Measurements from ENCODE around the gene OGDH. TPM values are rescaled to one million over a fixed set of nuclear protein-coding genes. Genes with fewer than 3 reads are reported as not detected.

OGDH gene
- total RNA-seq, 1 experiment from 2014 or later = 69.1 TPM

DNA sequence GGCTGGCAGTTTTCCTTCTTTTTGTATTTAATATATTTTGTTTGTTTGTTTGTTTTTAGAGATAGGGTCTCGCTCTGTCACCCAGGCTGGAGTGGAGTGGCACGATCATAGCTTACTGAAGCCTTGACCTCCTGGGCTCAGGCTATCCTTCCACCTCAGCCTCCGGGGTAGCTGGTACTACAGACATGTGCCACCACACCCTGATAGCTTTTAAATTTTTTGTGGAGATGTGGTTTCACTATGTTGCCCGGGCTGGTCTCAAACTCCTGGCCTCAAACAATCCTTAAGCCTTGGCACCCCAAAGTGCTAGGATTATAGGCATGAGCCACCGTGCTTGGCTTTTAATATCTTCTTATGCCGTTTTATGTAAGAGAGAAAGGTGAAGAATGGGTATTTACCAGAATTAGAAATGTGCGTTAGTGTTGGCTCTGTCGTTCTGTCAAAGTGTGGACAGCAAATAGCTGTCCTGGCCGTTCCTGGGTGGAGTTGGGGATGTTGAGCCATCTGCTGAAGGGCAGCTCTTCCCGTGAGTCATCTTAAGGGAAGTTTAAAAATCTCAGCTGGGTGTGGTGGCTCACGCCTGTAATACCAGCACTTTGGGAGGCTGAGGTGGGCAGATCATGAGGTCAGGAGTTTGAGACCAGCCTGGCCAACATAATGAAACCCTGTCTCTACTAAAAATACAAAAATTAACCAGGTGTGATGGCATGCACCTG lies 14.8 kb downstream of the OGDH start:
- Histone ChIP-seq H3K9me2 (ENCODE audit: insufficient read depth) (no peaks in the 10 kb centered on the region), H3K27me3 (ENCODE audit: insufficient read depth, low read length) (no peaks in the 10 kb centered on the region), H3K79me2 (ENCODE audit: insufficient read depth, low read length) (peaks cover 87% of the 10 kb centered on the region), H3K4me2 (ENCODE audit: low read length) (peak overlapping the region; percentile 70), H3K9me3 (ENCODE audit: control insufficient read depth in 1 of 2, insufficient read depth in 1 of 2, low read depth in 1 of 2, low read length in 2 of 2) (no peaks in the 10 kb centered on the region), H3K4me1 (ENCODE audit: control insufficient read depth in 1 of 2, insufficient read depth in 2 of 2, low read length in 2 of 2) (peaks cover 24 to 61% of the 10 kb centered on the region in 2 experiments), H4K20me1 (ENCODE audit: insufficient read depth) (no peaks in the 10 kb centered on the region), H2AFZ (ENCODE audit: low read depth, low read length, poor library complexity, severe bottlenecking) (no peak overlapping the region), H3K27ac (ENCODE audit: low read depth, low read length) (no peak overlapping the region), H3K9ac (ENCODE audit: low read length) (peak overlapping the region; percentile 42), H3K36me3 (ENCODE audit: control insufficient read depth in 1 of 2, insufficient read depth in 2 of 2, low read length in 2 of 2) (peaks cover 0 to 11% of the 10 kb centered on the region in 2 experiments; a peak in 2 of 4 replicates), H3K4me3 (replicated peaks in 1 of 2; ENCODE audit: low read depth in 1 of 2, low read length in 2 of 2) (peak overlapping the region in 1 of 2 experiments; percentile 46; a peak in 3 of 4 replicates)
- RAD21 ChIA-PET (ENCODE audit: low non-redundant PET in 1 of 2, low total read pairs in 2 of 2, uncharacterized antibody in 2 of 2, unreplicated experiment in 2 of 2) = no interaction called here
- ATAC-seq = peak; percentile 85
- peak; percentile 56 for DNase-seq (ENCODE audit: low read depth, low spot score)
- no TSS peak for BruUV-seq (replicated peaks)
- POLR2A ChIA-PET = interaction anchor here (0.9 to 1.5 kb wide), 3 partner anchors 14 to 17 kb away, joined by 3 to 6 read pairs (median 3); partner anchors contain the start of gene OGDH
- CTCF ChIA-PET = interaction anchor here (1.3 kb wide), 1 partner anchor 18 kb away, joined by 4 read pairs; no protein-coding TSS in a partner anchor
- intact Hi-C loops (cut with micrococcal nuclease) = no loop called here
- TF ChIP-seq, protein P1, sequence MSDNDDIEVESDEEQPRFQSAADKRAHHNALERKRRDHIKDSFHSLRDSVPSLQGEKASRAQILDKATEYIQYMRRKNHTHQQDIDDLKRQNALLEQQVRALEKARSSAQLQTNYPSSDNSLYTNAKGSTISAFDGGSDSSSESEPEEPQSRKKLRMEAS (IDR thresholded peaks at IDR 0.05) = 0 out of 2 replicates have a peak, but pooled peaks have one; percentile 43
- TF ChIP-seq ZFX (IDR thresholded peaks at IDR 0.05) = no peak
- peak; percentile 67 for TF ChIP-seq FOSL1 (IDR thresholded peaks at IDR 0.05; ENCODE audit: low read depth)
- no peak for TF ChIP-seq ZNF274 (IDR thresholded peaks at IDR 0.05; ENCODE audit: low read depth, low read length)
- TF ChIP-seq SRF (IDR thresholded peaks at IDR 0.05; ENCODE audit: low read depth) = no peak
- TF ChIP-seq JUND (IDR thresholded peaks at IDR 0.05) = peak; percentile 71
- no peak for TF ChIP-seq EZH2 (IDR thresholded peaks at IDR 0.05)
- peak; percentile 91 for TF ChIP-seq CBX3 (IDR thresholded peaks at IDR 0.05; ENCODE audit: low read depth)
- TF ChIP-seq SP1 (IDR thresholded peaks at IDR 0.05; ENCODE audit: low read depth) = peak; percentile 55
- no peak for TF ChIP-seq YY1 (IDR thresholded peaks at IDR 0.05; ENCODE audit: extremely low read depth, insufficient replicate concordance, low read depth, low read length)
- peak; percentile 58; the same call in 1 of the 2 replicates for TF ChIP-seq CEBPB (IDR thresholded peaks at IDR 0.05; ENCODE audit: low read depth)
- TF ChIP-seq SIN3A (IDR thresholded peaks at IDR 0.05; ENCODE audit: low read depth) = peak; percentile 38; the same call in 1 of the 2 replicates
- TF ChIP-seq POLR2A (IDR thresholded peaks at IDR 0.05; ENCODE audit: borderline replicate concordance, extremely low read depth, insufficient read depth, insufficient read length) = no peak
- no peak for TF ChIP-seq EGR1 (IDR thresholded peaks at IDR 0.05; ENCODE audit: low read depth)
- TF ChIP-seq, protein P2, sequence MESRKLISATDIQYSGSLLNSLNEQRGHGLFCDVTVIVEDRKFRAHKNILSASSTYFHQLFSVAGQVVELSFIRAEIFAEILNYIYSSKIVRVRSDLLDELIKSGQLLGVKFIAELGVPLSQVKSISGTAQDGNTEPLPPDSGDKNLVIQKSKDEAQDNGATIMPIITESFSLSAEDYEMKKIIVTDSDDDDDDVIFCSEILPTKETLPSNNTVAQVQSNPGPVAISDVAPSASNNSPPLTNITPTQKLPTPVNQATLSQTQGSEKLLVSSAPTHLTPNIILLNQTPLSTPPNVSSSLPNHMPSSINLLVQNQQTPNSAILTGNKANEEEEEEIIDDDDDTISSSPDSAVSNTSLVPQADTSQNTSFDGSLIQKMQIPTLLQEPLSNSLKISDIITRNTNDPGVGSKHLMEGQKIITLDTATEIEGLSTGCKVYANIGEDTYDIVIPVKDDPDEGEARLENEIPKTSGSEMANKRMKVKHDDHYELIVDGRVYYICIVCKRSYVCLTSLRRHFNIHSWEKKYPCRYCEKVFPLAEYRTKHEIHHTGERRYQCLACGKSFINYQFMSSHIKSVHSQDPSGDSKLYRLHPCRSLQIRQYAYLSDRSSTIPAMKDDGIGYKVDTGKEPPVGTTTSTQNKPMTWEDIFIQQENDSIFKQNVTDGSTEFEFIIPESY (IDR thresholded peaks at IDR 0.05; ENCODE audit: extremely low read depth, insufficient replicate concordance, low read length) = no peak
- TF ChIP-seq POLR2AphosphoS5 (IDR thresholded peaks at IDR 0.05; ENCODE audit: low read depth, low read length) = no peak
- TF ChIP-seq, protein P3, sequence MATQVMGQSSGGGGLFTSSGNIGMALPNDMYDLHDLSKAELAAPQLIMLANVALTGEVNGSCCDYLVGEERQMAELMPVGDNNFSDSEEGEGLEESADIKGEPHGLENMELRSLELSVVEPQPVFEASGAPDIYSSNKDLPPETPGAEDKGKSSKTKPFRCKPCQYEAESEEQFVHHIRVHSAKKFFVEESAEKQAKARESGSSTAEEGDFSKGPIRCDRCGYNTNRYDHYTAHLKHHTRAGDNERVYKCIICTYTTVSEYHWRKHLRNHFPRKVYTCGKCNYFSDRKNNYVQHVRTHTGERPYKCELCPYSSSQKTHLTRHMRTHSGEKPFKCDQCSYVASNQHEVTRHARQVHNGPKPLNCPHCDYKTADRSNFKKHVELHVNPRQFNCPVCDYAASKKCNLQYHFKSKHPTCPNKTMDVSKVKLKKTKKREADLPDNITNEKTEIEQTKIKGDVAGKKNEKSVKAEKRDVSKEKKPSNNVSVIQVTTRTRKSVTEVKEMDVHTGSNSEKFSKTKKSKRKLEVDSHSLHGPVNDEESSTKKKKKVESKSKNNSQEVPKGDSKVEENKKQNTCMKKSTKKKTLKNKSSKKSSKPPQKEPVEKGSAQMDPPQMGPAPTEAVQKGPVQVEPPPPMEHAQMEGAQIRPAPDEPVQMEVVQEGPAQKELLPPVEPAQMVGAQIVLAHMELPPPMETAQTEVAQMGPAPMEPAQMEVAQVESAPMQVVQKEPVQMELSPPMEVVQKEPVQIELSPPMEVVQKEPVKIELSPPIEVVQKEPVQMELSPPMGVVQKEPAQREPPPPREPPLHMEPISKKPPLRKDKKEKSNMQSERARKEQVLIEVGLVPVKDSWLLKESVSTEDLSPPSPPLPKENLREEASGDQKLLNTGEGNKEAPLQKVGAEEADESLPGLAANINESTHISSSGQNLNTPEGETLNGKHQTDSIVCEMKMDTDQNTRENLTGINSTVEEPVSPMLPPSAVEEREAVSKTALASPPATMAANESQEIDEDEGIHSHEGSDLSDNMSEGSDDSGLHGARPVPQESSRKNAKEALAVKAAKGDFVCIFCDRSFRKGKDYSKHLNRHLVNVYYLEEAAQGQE (IDR thresholded peaks at IDR 0.05; ENCODE audit: low read depth) = no peak
- TF ChIP-seq ELF1 (IDR thresholded peaks at IDR 0.05; ENCODE audit: borderline replicate concordance, low read depth) = no peak
- TF ChIP-seq, protein P4, sequence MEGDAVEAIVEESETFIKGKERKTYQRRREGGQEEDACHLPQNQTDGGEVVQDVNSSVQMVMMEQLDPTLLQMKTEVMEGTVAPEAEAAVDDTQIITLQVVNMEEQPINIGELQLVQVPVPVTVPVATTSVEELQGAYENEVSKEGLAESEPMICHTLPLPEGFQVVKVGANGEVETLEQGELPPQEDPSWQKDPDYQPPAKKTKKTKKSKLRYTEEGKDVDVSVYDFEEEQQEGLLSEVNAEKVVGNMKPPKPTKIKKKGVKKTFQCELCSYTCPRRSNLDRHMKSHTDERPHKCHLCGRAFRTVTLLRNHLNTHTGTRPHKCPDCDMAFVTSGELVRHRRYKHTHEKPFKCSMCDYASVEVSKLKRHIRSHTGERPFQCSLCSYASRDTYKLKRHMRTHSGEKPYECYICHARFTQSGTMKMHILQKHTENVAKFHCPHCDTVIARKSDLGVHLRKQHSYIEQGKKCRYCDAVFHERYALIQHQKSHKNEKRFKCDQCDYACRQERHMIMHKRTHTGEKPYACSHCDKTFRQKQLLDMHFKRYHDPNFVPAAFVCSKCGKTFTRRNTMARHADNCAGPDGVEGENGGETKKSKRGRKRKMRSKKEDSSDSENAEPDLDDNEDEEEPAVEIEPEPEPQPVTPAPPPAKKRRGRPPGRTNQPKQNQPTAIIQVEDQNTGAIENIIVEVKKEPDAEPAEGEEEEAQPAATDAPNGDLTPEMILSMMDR (IDR thresholded peaks at IDR 0.05 in 2 of 3, conservative IDR thresholded peaks at IDR 0.05 in 1 of 3; ENCODE audit: borderline replicate concordance in 1 of 3, insufficient read depth in 1 of 3, low read depth in 2 of 3, low read length in 2 of 3) = no peak
- TF ChIP-seq RAD21 (IDR thresholded peaks at IDR 0.05; ENCODE audit: low read depth) = 0 out of 2 replicates have a peak, but pooled peaks have one; percentile 16

All from HCT116 (cell line).